Measurements from ENCODE around the gene ADK.
"Not testable (repeated sequence)": the region's sequence is repeated elsewhere in the genome, so short reads cannot be mapped to it uniquely, and the experiment has no call there.

Gene ADK

GRCh38 chr10:74488907-74489306 lies 337.9 kb downstream of the ADK start:
- DNase-seq (ENCODE audit: low read depth), result no peak

- DNase-seq (ENCODE audit: low read depth), result no peak
These were observed 339.5 kb downstream of the ADK start for GRCh38 chr10:74490551-74490950.

GRCh38 chr10:74491014-74491413 lies 340.0 kb downstream of the ADK start:
- no peak for DNase-seq (ENCODE audit: low read depth)

GRCh38 chr10:74496276-74496675 lies 345.3 kb downstream of the ADK start:
- not testable (repeated sequence) for DNase-seq (ENCODE audit: low read depth)

- DNase-seq (ENCODE audit: low read depth), result not testable (repeated sequence)
These were observed 347.6 kb downstream of the ADK start for GRCh38 chr10:74498664-74499063.

- DNase-seq (ENCODE audit: low read depth), result no peak
These were observed 349.1 kb downstream of the ADK start for GRCh38 chr10:74500026-74500704.

GRCh38 chr10:74500816-74501215 lies 349.8 kb downstream of the ADK start:
- peak; percentile 41 for DNase-seq (ENCODE audit: low read depth)

GRCh38 chr10:74502963-74503608 lies 352.1 kb downstream of the ADK start:
- DNase-seq (ENCODE audit: low read depth), result peak; percentile 63

GRCh38 chr10:74507951-74508350 lies 356.9 kb downstream of the ADK start:
- DNase-seq (ENCODE audit: low read depth), result no peak

GRCh38 chr10:74510594-74510993 lies 359.6 kb downstream of the ADK start:
- no peak for DNase-seq (ENCODE audit: low read depth)

GRCh38 chr10:74511051-74511450 lies 360.0 kb downstream of the ADK start:
- no peak for DNase-seq (ENCODE audit: low read depth)

- no peak for DNase-seq (ENCODE audit: low read depth)
These were observed 363.3 kb downstream of the ADK start for GRCh38 chr10:74514322-74514721.

- no peak for DNase-seq (ENCODE audit: low read depth)
These were observed 367.0 kb downstream of the ADK start for GRCh38 chr10:74518061-74518460.

- no peak for DNase-seq (ENCODE audit: low read depth)
These were observed 370.5 kb downstream of the ADK start for GRCh38 chr10:74521526-74521925.

GRCh38 chr10:74523199-74523598 lies 372.2 kb downstream of the ADK start:
- DNase-seq (ENCODE audit: low read depth), result no peak

- DNase-seq (ENCODE audit: low read depth), result no peak
These were observed 374.9 kb downstream of the ADK start for GRCh38 chr10:74525885-74526284.

- DNase-seq (ENCODE audit: low read depth), result not testable (repeated sequence)
These were observed 376.6 kb downstream of the ADK start for GRCh38 chr10:74527611-74528010.

- no peak for DNase-seq (ENCODE audit: low read depth)
These were observed 378.2 kb downstream of the ADK start for GRCh38 chr10:74529205-74529604.

- DNase-seq (ENCODE audit: low read depth), result no peak
These were observed 380.0 kb downstream of the ADK start for GRCh38 chr10:74530981-74531380.

- no peak for DNase-seq (ENCODE audit: low read depth)
These were observed 388.3 kb downstream of the ADK start for GRCh38 chr10:74539317-74539716.

GRCh38 chr10:74541375-74541774 lies 390.4 kb downstream of the ADK start:
- DNase-seq (ENCODE audit: low read depth), result no peak

- peak; percentile 91 for DNase-seq (ENCODE audit: low read depth)
These were observed 391.1 kb downstream of the ADK start for GRCh38 chr10:74542077-74542476.

GRCh38 chr10:74543276-74543675 lies 392.3 kb downstream of the ADK start:
- no peak for DNase-seq (ENCODE audit: low read depth)

- DNase-seq (ENCODE audit: low read depth), result no peak
These were observed 393.1 kb downstream of the ADK start for GRCh38 chr10:74544106-74544505.

Data from fibroblast of the conjunctiva (primary cell).